ENCODE data around the gene PPIL1. TPM values are rescaled to one million over a fixed set of nuclear protein-coding genes. Genes with fewer than 3 reads are reported as not detected.

PPIL1 gene
- total RNA-seq, 1 experiment from 2014 or later: 87.8 TPM

DNA sequence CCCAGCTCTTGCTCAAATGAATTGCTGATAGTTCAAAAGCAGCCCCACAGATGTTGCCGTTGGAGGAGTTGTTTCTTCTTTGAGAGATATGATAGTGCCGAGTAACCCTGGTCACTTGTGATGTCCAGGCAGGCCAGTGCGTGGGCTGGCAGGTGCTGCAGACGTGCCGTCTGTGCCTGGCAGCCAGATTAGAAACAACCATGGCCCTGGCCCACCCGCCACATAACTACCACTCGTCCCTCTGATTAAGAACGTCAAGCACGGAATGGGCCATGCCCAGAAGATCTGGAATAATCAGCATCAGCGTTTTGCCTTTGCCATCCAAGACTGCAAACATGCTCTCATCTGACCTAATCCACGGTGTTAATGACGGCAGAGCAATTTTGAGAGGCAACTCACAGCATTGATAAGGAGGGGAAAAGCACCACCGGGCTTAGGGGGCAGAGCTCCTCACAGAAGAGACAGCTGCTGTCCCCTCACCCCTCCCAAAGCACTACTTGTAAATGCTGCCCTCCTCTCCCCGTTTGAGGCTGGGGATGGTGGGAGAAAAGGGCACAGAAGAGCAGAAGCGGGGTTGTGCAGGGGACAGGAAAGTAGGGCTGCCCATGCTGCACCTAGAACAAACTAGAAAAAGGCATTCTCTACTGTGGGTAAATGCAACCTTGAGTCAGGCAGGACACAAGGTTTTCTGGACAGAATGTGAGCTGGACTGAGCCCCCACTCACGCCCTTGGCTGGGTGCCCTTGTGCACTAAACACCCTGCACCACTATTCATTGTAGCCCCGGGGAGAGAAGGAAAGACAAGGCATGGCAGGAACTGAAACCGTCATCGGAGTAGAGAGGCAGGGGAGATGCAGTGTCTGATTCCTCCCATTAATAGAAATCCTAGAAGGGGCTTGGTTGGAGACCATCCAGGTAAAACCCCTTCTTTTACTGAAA lies 30.1 kb downstream of the PPIL1 start:
- Mint-ChIP-seq H3K4me1 (peaks cover 23 to 34% of the 10 kb centered on the region in 2 experiments), H3K9me3 (no peaks in the 10 kb centered on the region), H3K27ac (no peak overlapping the region), H3K36me3 (ENCODE audit: insufficient read depth in 1 of 3, low read depth in 3 of 3) (no peaks in the 10 kb centered on the region; a peak in 1 of 7 replicates), H3K4me3 (no peak overlapping the region), H3K27me3 (ENCODE audit: low read depth) (peaks cover 35% of the 10 kb centered on the region)
- peaks cover 16% of the 10 kb centered on the region for H3K23me2 ChIP-seq (ENCODE audit: insufficient read length, low read depth, low read length, poor library complexity, severe bottlenecking)
- no peaks in the 10 kb centered on the region for H3K9me3 ChIP-seq (ENCODE audit: control insufficient read depth, low read depth, low read length)
- no peak overlapping the region for H4K5ac ChIP-seq (ENCODE audit: insufficient read length, low read depth, low read length)
- H2BK15ac ChIP-seq (ENCODE audit: low read depth, low read length): no peak overlapping the region
- H4K20me1 ChIP-seq (ENCODE audit: control insufficient read depth, insufficient read depth, insufficient read length): no peaks in the 10 kb centered on the region
- H3K27ac ChIP-seq (ENCODE audit: insufficient read length, low read depth, low read length): no peak overlapping the region
- H2BK5ac ChIP-seq (ENCODE audit: insufficient read length, low read length): no peak overlapping the region
- TF ChIP-seq, protein P1, sequence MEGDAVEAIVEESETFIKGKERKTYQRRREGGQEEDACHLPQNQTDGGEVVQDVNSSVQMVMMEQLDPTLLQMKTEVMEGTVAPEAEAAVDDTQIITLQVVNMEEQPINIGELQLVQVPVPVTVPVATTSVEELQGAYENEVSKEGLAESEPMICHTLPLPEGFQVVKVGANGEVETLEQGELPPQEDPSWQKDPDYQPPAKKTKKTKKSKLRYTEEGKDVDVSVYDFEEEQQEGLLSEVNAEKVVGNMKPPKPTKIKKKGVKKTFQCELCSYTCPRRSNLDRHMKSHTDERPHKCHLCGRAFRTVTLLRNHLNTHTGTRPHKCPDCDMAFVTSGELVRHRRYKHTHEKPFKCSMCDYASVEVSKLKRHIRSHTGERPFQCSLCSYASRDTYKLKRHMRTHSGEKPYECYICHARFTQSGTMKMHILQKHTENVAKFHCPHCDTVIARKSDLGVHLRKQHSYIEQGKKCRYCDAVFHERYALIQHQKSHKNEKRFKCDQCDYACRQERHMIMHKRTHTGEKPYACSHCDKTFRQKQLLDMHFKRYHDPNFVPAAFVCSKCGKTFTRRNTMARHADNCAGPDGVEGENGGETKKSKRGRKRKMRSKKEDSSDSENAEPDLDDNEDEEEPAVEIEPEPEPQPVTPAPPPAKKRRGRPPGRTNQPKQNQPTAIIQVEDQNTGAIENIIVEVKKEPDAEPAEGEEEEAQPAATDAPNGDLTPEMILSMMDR (conservative IDR thresholded peaks at IDR 0.05): no peak
- H3K4ac ChIP-seq (ENCODE audit: low read depth, low read length): no peak overlapping the region
- no peak overlapping the region for H2AK5ac ChIP-seq (ENCODE audit: insufficient read length, low read length)
- no peak overlapping the region for H3T11ph ChIP-seq (ENCODE audit: low read length)
- H3K9ac ChIP-seq (ENCODE audit: extremely low read depth, insufficient read length, low read length): no peak overlapping the region
- H4K91ac ChIP-seq (ENCODE audit: insufficient read length, low read depth, low read length): no peak overlapping the region
- H4K8ac ChIP-seq (replicated peaks; ENCODE audit: insufficient read length, low read depth, low read length): no peak overlapping the region
- no peak overlapping the region for H2AFZ ChIP-seq (ENCODE audit: low read length)
- no peak overlapping the region for H2BK12ac ChIP-seq (ENCODE audit: insufficient read length, low read depth, low read length)
- no peak overlapping the region for H3K18ac ChIP-seq (ENCODE audit: insufficient read length, low read depth, low read length)
- WGBS (ENCODE audit: extremely low coverage, insufficient read length, low lambda C conversion rate): no CpG with 5 or more reads among the region's 19 CpGs
- no peak overlapping the region for H3K23ac ChIP-seq (ENCODE audit: insufficient read length, low read depth, low read length)
- no peaks in the 10 kb centered on the region for H3K79me1 ChIP-seq (ENCODE audit: insufficient read depth, low read depth, low read length, poor library complexity, severe bottlenecking)
- DNase-seq: no peak
- H2BK20ac ChIP-seq (ENCODE audit: low read depth, low read length, poor library complexity, severe bottlenecking): no peak overlapping the region
- H3K27me3 ChIP-seq (ENCODE audit: insufficient read depth, low read length): peaks cover 6% of the 10 kb centered on the region; the same call in 1 of the 2 replicates
- H3K79me2 ChIP-seq (ENCODE audit: insufficient read depth, low read length): no peaks in the 10 kb centered on the region
- H3K4me1 ChIP-seq (ENCODE audit: insufficient read depth, low read length): no peaks in the 10 kb centered on the region; the same call in 1 of the 2 replicates
- H3K56ac ChIP-seq (ENCODE audit: insufficient read length, low read depth, low read length): no peak overlapping the region
- no peak overlapping the region for H3K14ac ChIP-seq (ENCODE audit: insufficient read depth, low read length)
- no peak overlapping the region for H2BK120ac ChIP-seq (ENCODE audit: low read depth, low read length, poor library complexity, severe bottlenecking)
- no peak overlapping the region for H3K4me2 ChIP-seq (ENCODE audit: insufficient read depth, insufficient read length, low read length)

Data from H9 (cell line).